GM06990 (cell line): ENCODE results near the gene HCN2.
"Not testable (repeated sequence)": the region's sequence is repeated elsewhere in the genome, so short reads cannot be mapped to it uniquely, and the experiment has no call there.

ENCODE experiments used
- DNase-seq: peaks from one replicate; pipeline ENCODE4 v3.0.0-alpha.2; 2011; ENCODE audit not compliant: insufficient read length; ENCODE audit errors: extremely low read depth
- H3K27me3 ChIP-seq: replicated peaks from 2 replicates; pipeline ENCODE4 v1.6.0; 2011; ENCODE audit warnings: low read length; ENCODE audit not compliant: control insufficient read depth, insufficient read depth
- H3K36me3 ChIP-seq: 2 replicates; pipeline ENCODE4 v1.5.1; 2011; ENCODE audit warnings: low read length; ENCODE audit not compliant: control insufficient read depth, insufficient read depth
- H3K4me3 ChIP-seq: replicated peaks from 2 replicates; pipeline ENCODE4 v1.5.1; 2011; ENCODE audit warnings: low read depth, mild to moderate bottlenecking, control low read depth, low read length
- CTCF ChIP-seq: IDR thresholded peaks from 2 replicates; pipeline ENCODE4 v1.5.1; 2011; ENCODE audit warnings: low read length, control low read depth, mild to moderate bottlenecking, inconsistent platforms; ENCODE audit not compliant: insufficient read depth, poor library complexity, severe bottlenecking

The HCN2 gene

GRCh38 chr19:628168-628567, 38.5 kb downstream of the HCN2 start:
- peak; percentile 31 for TF ChIP-seq CTCF
- Histone ChIP-seq H3K36me3 (peaks cover 10% of the 10 kb centered on the region), H3K27me3 (no peaks in the 10 kb centered on the region), H3K4me3 (no peak overlapping the region)
- DNase-seq, result no peak

GRCh38 chr19:629515-629914, 39.8 kb downstream of the HCN2 start:
- H3K4me3 ChIP-seq, H3K27me3 ChIP-seq, DNase-seq, H3K36me3 ChIP-seq: not testable (repeated sequence)

- no peaks in the 10 kb centered on the region for H3K27me3 ChIP-seq
- TF ChIP-seq CTCF, result no peak
- DNase-seq, result no peak
- H3K4me3 ChIP-seq, result no peak overlapping the region
- peaks cover 7% of the 10 kb centered on the region for H3K36me3 ChIP-seq
Measured at GRCh38 chr19:629961-630714, 40.5 kb downstream of the HCN2 start.

- no peak for TF ChIP-seq CTCF
- DNase-seq, result peak; percentile 66
- Histone ChIP-seq H3K36me3 (peaks cover 7% of the 10 kb centered on the region), H3K27me3 (no peaks in the 10 kb centered on the region), H3K4me3 (peak overlapping the region; percentile 66)
Measured at GRCh38 chr19:632579-633067, 42.9 kb downstream of the HCN2 start.

GRCh38 chr19:633068-633785, 43.5 kb downstream of the HCN2 start, which contains the start of gene POLRMT:
TSS of gene POLRMT (minus strand) at chr19:633537. CDS start at chr19:633512, 25 bp downstream.
- Histone ChIP-seq H3K4me3 (peak within 1 kb of the TSS; percentile 72), H3K27me3 (no peaks in the 10 kb centered on the region), H3K36me3 (peaks cover 6% of the 10 kb centered on the region)
- peak; percentile 99 for DNase-seq
- no peak for TF ChIP-seq CTCF
